Measurements from ENCODE around the gene KIF21B. TPM values are rescaled to one million over a fixed set of nuclear protein-coding genes. Genes with fewer than 3 reads are reported as not detected.
A peak's percentile ranks its signal among the peaks of the same experiment; 100 is the strongest.

The KIF21B gene
- total and polyA plus RNA-seq, 2 of the 8 experiments (the other 6 are each of a cell fraction or from before 2014, with no cell fraction given) = 10.8 to 26.5 TPM

GRCh38 chr1:201025571-201026002, 2.1 kb upstream of the KIF21B start (continued):
- TF ChIP-seq MAFK (IDR thresholded peaks at IDR 0.05; ENCODE audit: low read depth, low read length) (no peak), SP1 (IDR thresholded peaks at IDR 0.05; ENCODE audit: low read depth, low read length) (no peak), FOSL1 (IDR thresholded peaks at IDR 0.05; ENCODE audit: insufficient read depth, low read depth, low read length) (no peak)
- TF ChIP-seq, protein P1, sequence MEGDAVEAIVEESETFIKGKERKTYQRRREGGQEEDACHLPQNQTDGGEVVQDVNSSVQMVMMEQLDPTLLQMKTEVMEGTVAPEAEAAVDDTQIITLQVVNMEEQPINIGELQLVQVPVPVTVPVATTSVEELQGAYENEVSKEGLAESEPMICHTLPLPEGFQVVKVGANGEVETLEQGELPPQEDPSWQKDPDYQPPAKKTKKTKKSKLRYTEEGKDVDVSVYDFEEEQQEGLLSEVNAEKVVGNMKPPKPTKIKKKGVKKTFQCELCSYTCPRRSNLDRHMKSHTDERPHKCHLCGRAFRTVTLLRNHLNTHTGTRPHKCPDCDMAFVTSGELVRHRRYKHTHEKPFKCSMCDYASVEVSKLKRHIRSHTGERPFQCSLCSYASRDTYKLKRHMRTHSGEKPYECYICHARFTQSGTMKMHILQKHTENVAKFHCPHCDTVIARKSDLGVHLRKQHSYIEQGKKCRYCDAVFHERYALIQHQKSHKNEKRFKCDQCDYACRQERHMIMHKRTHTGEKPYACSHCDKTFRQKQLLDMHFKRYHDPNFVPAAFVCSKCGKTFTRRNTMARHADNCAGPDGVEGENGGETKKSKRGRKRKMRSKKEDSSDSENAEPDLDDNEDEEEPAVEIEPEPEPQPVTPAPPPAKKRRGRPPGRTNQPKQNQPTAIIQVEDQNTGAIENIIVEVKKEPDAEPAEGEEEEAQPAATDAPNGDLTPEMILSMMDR (IDR thresholded peaks at IDR 0.05; ENCODE audit: control extremely low read depth in 1 of 3, insufficient read depth in 1 of 3, low read depth in 1 of 3, low read length in 3 of 3) = peak; percentile 60 to 66 (median 62)
